Activated CD4-positive, alpha-beta memory T cell treated with anti-CD3 and anti-CD28 coated beads, Interleukin-2, amount 10 ng/mL, durations not matched to agents 7 days and 5 days (primary cell): ENCODE results near the gene ACTR3. TPM values are rescaled to one million over a fixed set of nuclear protein-coding genes. Genes with fewer than 3 reads are reported as not detected.

ENCODE experiments used
- CTCF ChIA-PET: fragments of 350-600 bp; sonication (Branson Sonifier 250); formaldehyde crosslinking; loops from one replicate; lab custom pipeline; 2021; ENCODE audit warnings: antibody characterized with exemption, inconsistent platforms; lab: Charles Lee
- POLR2A ChIA-PET: fragments of 350-600 bp; sonication (Branson Sonifier 250); formaldehyde crosslinking; loops from one replicate; lab custom pipeline; 2021; ENCODE audit warnings: antibody characterized with exemption; lab: Charles Lee
- DNase-seq: peaks from one replicate; pipeline ENCODE4 v3.0.0-alpha.2; 2020
- H3K27ac Mint-ChIP-seq: one replicate; pipeline ENCODE4 v1.8.0; 2021; ENCODE audit warnings: mild to moderate bottlenecking, mixed read lengths
- H3K27me3 Mint-ChIP-seq: one replicate; pipeline ENCODE4 v1.8.0; 2021; ENCODE audit warnings: mixed read lengths
- H3K36me3 Mint-ChIP-seq: one replicate; pipeline ENCODE4 v1.8.0; 2021; ENCODE audit warnings: low read depth, mixed read lengths
- H3K4me1 Mint-ChIP-seq: one replicate; pipeline ENCODE4 v1.8.0; 2021; ENCODE audit warnings: mixed read lengths
- H3K4me3 Mint-ChIP-seq: one replicate; pipeline ENCODE4 v1.8.0; 2021; ENCODE audit warnings: mild to moderate bottlenecking, mixed read lengths
- H3K9me3 Mint-ChIP-seq: one replicate; pipeline ENCODE4 v1.8.0; 2021; ENCODE audit warnings: mixed read lengths
- total RNA-seq, 2 experiments: library from RNA; stranded (reverse); gene quantifications; one replicate each; pipeline ENCODE4 v1.2.3, GENCODE V29; 2021

ACTR3 gene
- total RNA-seq, 2 experiments from 2014 or later: 580 to 592 TPM

GRCh38 chr2:113854970-113855740 is 34.7 kb upstream of the ACTR3 start:
- Mint-ChIP-seq H3K27ac (no peak overlapping the region), H3K4me1 (peaks cover 3% of the 10 kb centered on the region), H3K36me3 (no peaks in the 10 kb centered on the region), H3K27me3 (no peaks in the 10 kb centered on the region), H3K4me3 (no peak overlapping the region), H3K9me3 (no peaks in the 10 kb centered on the region)
- POLR2A ChIA-PET: no interaction called here
- no peak for DNase-seq
- CTCF ChIA-PET: no interaction called here

- Mint-ChIP-seq H3K4me1 (no peaks in the 10 kb centered on the region), H3K36me3 (peaks cover 3% of the 10 kb centered on the region), H3K4me3 (no peak overlapping the region), H3K9me3 (no peaks in the 10 kb centered on the region), H3K27me3 (no peaks in the 10 kb centered on the region), H3K27ac (no peak overlapping the region)
- ChIA-PET CTCF (no interaction called here), POLR2A (no interaction called here)
- DNase-seq: no peak
Observed at GRCh38 chr2:113857464-113857863, 32.4 kb upstream of the ACTR3 start.

GRCh38 chr2:113858764-113859163 is 31.1 kb upstream of the ACTR3 start:
- Mint-ChIP-seq H3K4me1 (no peaks in the 10 kb centered on the region), H3K27me3 (peaks cover 2% of the 10 kb centered on the region), H3K36me3 (peaks cover 3% of the 10 kb centered on the region), H3K9me3 (no peaks in the 10 kb centered on the region), H3K4me3 (no peak overlapping the region), H3K27ac (no peak overlapping the region)
- ChIA-PET CTCF (no interaction called here), POLR2A (no interaction called here)
- no peak for DNase-seq

GRCh38 chr2:113861740-113862139 is 28.1 kb upstream of the ACTR3 start:
- H3K27ac Mint-ChIP-seq: no peak overlapping the region
- ChIA-PET POLR2A (no interaction called here), CTCF (interaction anchor here (1.2 kb wide), 1 partner anchor 15 kb away, joined by 4 read pairs; no protein-coding TSS in a partner anchor)
- H3K9me3 Mint-ChIP-seq: no peaks in the 10 kb centered on the region
- DNase-seq: no peak
- H3K4me1 Mint-ChIP-seq: no peaks in the 10 kb centered on the region
- H3K4me3 Mint-ChIP-seq: no peak overlapping the region
- H3K36me3 Mint-ChIP-seq: peaks cover 3% of the 10 kb centered on the region
- H3K27me3 Mint-ChIP-seq: peaks cover 2% of the 10 kb centered on the region

GRCh38 chr2:113863144-113863543 is 26.7 kb upstream of the ACTR3 start:
- H3K27ac Mint-ChIP-seq: no peak overlapping the region
- POLR2A ChIA-PET: no interaction called here
- CTCF ChIA-PET: no interaction called here

GRCh38 chr2:113867571-113867970 is 22.3 kb upstream of the ACTR3 start:
- ChIA-PET POLR2A (no interaction called here), CTCF (no interaction called here)
- Mint-ChIP-seq H3K27me3 (peaks cover 7% of the 10 kb centered on the region), H3K4me1 (peaks cover 7% of the 10 kb centered on the region), H3K36me3 (peaks cover 5% of the 10 kb centered on the region), H3K27ac (no peak overlapping the region), H3K9me3 (no peaks in the 10 kb centered on the region), H3K4me3 (no peak overlapping the region)
- DNase-seq: no peak

More at GRCh38 chr2:113863144-113863543, 26.7 kb upstream of the ACTR3 start:
- no peaks in the 10 kb centered on the region for H3K9me3 Mint-ChIP-seq
- H3K4me3 Mint-ChIP-seq: no peak overlapping the region
- peaks cover 7% of the 10 kb centered on the region for H3K27me3 Mint-ChIP-seq
- DNase-seq: no peak
- H3K36me3 Mint-ChIP-seq: peaks cover 8% of the 10 kb centered on the region
- no peaks in the 10 kb centered on the region for H3K4me1 Mint-ChIP-seq

GRCh38 chr2:113869253-113869652 is 20.6 kb upstream of the ACTR3 start:
- Mint-ChIP-seq H3K9me3 (no peaks in the 10 kb centered on the region), H3K4me1 (peaks cover 10% of the 10 kb centered on the region), H3K4me3 (no peak overlapping the region), H3K27ac (no peak overlapping the region), H3K27me3 (peaks cover 5% of the 10 kb centered on the region), H3K36me3 (peaks cover 15% of the 10 kb centered on the region)
- CTCF ChIA-PET: no interaction called here
- DNase-seq: no peak
- POLR2A ChIA-PET: no interaction called here

- ChIA-PET POLR2A (interaction anchor here (1.1 to 1.7 kb wide), 2 partner anchors 16 to 17 kb away, joined by 3 read pairs; partner anchors contain the start of gene ACTR3), CTCF (interaction anchor here (1.3 to 1.5 kb wide), 2 partner anchors 8 to 116 kb away, joined by 3 read pairs; partner anchors contain the start of gene SLC35F5)
- DNase-seq: no peak
- peaks cover 15% of the 10 kb centered on the region for H3K36me3 Mint-ChIP-seq
- no peaks in the 10 kb centered on the region for H3K9me3 Mint-ChIP-seq
- H3K4me1 Mint-ChIP-seq: peaks cover 24% of the 10 kb centered on the region
- H3K27me3 Mint-ChIP-seq: peaks cover 5% of the 10 kb centered on the region
- no peak overlapping the region for H3K4me3 Mint-ChIP-seq
- no peak overlapping the region for H3K27ac Mint-ChIP-seq
Observed at GRCh38 chr2:113872201-113872600, 17.7 kb upstream of the ACTR3 start.

- Mint-ChIP-seq H3K36me3 (peaks cover 20% of the 10 kb centered on the region), H3K4me1 (peaks cover 34% of the 10 kb centered on the region), H3K27me3 (no peaks in the 10 kb centered on the region), H3K9me3 (no peaks in the 10 kb centered on the region), H3K27ac (no peak overlapping the region), H3K4me3 (no peak overlapping the region)
- ChIA-PET CTCF (no interaction called here), POLR2A (interaction anchor here (7.0 kb wide), 1 partner anchor 15 kb away, joined by 113 read pairs; the partner anchor contains the start of gene ACTR3)
- no peak for DNase-seq
Observed at GRCh38 chr2:113873867-113874266, 16.0 kb upstream of the ACTR3 start.

- ChIA-PET POLR2A (interaction anchor here (7.0 kb wide), 1 partner anchor 14 kb away, joined by 113 read pairs; the partner anchor contains the start of gene ACTR3), CTCF (no interaction called here)
- no peaks in the 10 kb centered on the region for H3K9me3 Mint-ChIP-seq
- no peak overlapping the region for H3K27ac Mint-ChIP-seq
- no peaks in the 10 kb centered on the region for H3K27me3 Mint-ChIP-seq
- no peak overlapping the region for H3K4me3 Mint-ChIP-seq
- no peak for DNase-seq
- H3K36me3 Mint-ChIP-seq: peaks cover 27% of the 10 kb centered on the region
- peaks cover 43% of the 10 kb centered on the region for H3K4me1 Mint-ChIP-seq
Observed at GRCh38 chr2:113875135-113875534, 14.8 kb upstream of the ACTR3 start.

GRCh38 chr2:113876503-113877387 is 13.1 kb upstream of the ACTR3 start:
- Mint-ChIP-seq H3K9me3 (no peaks in the 10 kb centered on the region), H3K4me3 (peak overlapping the region; percentile 2), H3K27ac (peak overlapping the region; percentile 87), H3K4me1 (peaks cover 53% of the 10 kb centered on the region), H3K36me3 (peaks cover 35% of the 10 kb centered on the region), H3K27me3 (no peaks in the 10 kb centered on the region)
- DNase-seq: peak; percentile 78
- ChIA-PET POLR2A (interaction anchor here (0.7 to 7.0 kb wide), 11 partner anchors 8 to 120 kb away, joined by 3 to 113 read pairs (median 3); partner anchors contain the start of genes ACTR3 and SLC35F5), CTCF (interaction anchor here (0.9 to 2.7 kb wide), 10 partner anchors 8 to 120 kb away, joined by 3 to 14 read pairs (median 5); partner anchors contain the start of genes ACTR3 and SLC35F5)

GRCh38 chr2:113877711-113878598 is 11.9 kb upstream of the ACTR3 start:
- Mint-ChIP-seq H3K9me3 (no peaks in the 10 kb centered on the region), H3K36me3 (peaks cover 44% of the 10 kb centered on the region), H3K4me1 (peaks cover 62% of the 10 kb centered on the region), H3K27ac (peak overlapping the region; percentile 87), H3K27me3 (no peaks in the 10 kb centered on the region), H3K4me3 (peak overlapping the region; percentile 35)
- no peak for DNase-seq
- ChIA-PET CTCF (interaction anchor here (1.1 to 2.7 kb wide), 6 partner anchors 7 to 121 kb away, joined by 3 to 14 read pairs (median 6); partner anchors contain the start of genes ACTR3 and SLC35F5), POLR2A (interaction anchor here (1.1 to 7.0 kb wide), 5 partner anchors 11 to 121 kb away, joined by 3 to 113 read pairs (median 25); partner anchors contain the start of genes ACTR3 and SLC35F5)
